NT2/D1 (cell line): ENCODE data around the gene PKN2.

Source experiments
- DNase-seq: peaks from one replicate; pipeline ENCODE4 v3.0.0-alpha.2; 2011; ENCODE audit warnings: low read depth, low spot score
- H3K27me3 ChIP-seq: 2 replicates; pipeline ENCODE4 v1.6.0; 2011; ENCODE audit warnings: mild to moderate bottlenecking; ENCODE audit not compliant: insufficient read length, insufficient read depth
- H3K36me3 ChIP-seq: 2 replicates; pipeline ENCODE4 v1.6.1; 2011; ENCODE audit warnings: mild to moderate bottlenecking, low read length, mixed read lengths; ENCODE audit not compliant: insufficient read depth, insufficient read length
- H3K4me1 ChIP-seq: 2 replicates; pipeline ENCODE4 v1.5.1; 2011; ENCODE audit not compliant: insufficient read depth, insufficient read length
- H3K4me3 ChIP-seq: 2 replicates; pipeline ENCODE4 v1.5.1; 2011; ENCODE audit warnings: low read depth; ENCODE audit not compliant: insufficient read length
- H3K9ac ChIP-seq: 2 replicates; pipeline ENCODE4 v1.6.0; 2011; ENCODE audit warnings: low read depth; ENCODE audit not compliant: insufficient read length
- H3K9me3 ChIP-seq: 2 replicates; pipeline ENCODE4 v1.5.1; 2011; ENCODE audit warnings: mild to moderate bottlenecking, low read length; ENCODE audit not compliant: insufficient read depth
- SUZ12 ChIP-seq: IDR thresholded peaks from 2 replicates; pipeline ENCODE4 v1.6.1; 2011; ENCODE audit not compliant: insufficient read length, insufficient read depth; ENCODE audit errors: extremely low read depth
- YY1 ChIP-seq: IDR thresholded peaks from 2 replicates; pipeline ENCODE4 v1.6.1; 2011; ENCODE audit not compliant: insufficient read length, insufficient read depth
- ZNF274 ChIP-seq: IDR thresholded peaks from 2 replicates; pipeline ENCODE4 v1.6.1; 2011; ENCODE audit warnings: mild to moderate bottlenecking, low read depth, low read length

PKN2 gene

DNA sequence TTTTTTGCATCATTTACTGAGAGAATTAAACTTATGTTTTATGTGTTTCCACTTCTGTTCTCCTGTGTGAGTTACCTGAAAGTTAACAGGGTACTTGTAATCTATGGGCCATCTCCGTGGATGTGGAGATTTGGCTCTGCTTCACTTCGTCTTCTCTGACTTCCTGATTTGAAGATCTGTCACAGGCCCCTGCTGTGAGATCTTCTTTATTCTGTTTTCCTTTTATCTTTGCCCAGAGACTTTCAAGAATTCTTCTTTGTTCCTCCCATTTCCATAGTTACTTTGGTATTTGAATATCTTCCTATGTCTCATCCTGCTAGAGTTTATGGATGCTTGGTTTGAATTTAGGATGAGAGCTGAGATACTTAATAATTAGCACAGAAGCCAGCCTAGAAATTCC lies 35.4 kb upstream of the PKN2 start:
- Histone ChIP-seq H3K27me3 (no peaks in the 10 kb centered on the region), H3K36me3 (no peaks in the 10 kb centered on the region), H3K4me1 (no peaks in the 10 kb centered on the region), H3K4me3 (no peak overlapping the region), H3K9me3 (no peaks in the 10 kb centered on the region), H3K9ac (no peak overlapping the region)
- no peak for TF ChIP-seq ZNF274
- no peak for TF ChIP-seq SUZ12
- no peak for TF ChIP-seq YY1
- no peak for DNase-seq

DNA sequence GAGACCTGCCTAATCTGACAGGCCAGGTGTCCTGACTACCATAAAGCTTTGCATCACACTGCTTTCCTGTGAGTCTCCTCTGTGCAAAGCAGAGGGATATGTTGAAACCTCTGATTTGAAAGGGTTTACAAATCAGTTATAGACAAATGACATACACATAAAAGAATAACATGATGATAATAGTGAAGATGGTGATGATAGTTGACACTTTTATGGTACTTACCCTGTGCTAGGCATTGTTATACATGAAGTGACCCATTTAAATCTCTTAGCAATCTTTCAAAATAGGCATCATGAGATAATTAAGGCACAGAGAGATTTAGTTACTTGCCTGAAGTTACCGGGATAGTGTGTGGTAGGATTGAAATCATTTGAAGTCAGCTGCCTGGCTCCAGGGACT lies 34.1 kb upstream of the PKN2 start:
- no peaks in the 10 kb centered on the region for H3K4me1 ChIP-seq
- no peak for DNase-seq
- no peak overlapping the region for H3K4me3 ChIP-seq
- H3K27me3 ChIP-seq: no peaks in the 10 kb centered on the region
- H3K36me3 ChIP-seq: no peaks in the 10 kb centered on the region
- no peaks in the 10 kb centered on the region for H3K9me3 ChIP-seq
- TF ChIP-seq YY1: no peak
- no peak for TF ChIP-seq SUZ12
- TF ChIP-seq ZNF274: no peak
- no peak overlapping the region for H3K9ac ChIP-seq

GRCh38 chr1:88650676-88651418 lies 33.2 kb upstream of the PKN2 start:
- H3K27me3 ChIP-seq: no peaks in the 10 kb centered on the region
- no peak overlapping the region for H3K9ac ChIP-seq
- no peaks in the 10 kb centered on the region for H3K9me3 ChIP-seq
- TF ChIP-seq YY1: no peak
- no peak for TF ChIP-seq ZNF274
- TF ChIP-seq SUZ12: no peak
- no peaks in the 10 kb centered on the region for H3K36me3 ChIP-seq
- no peak overlapping the region for H3K4me3 ChIP-seq
- no peak for DNase-seq
- H3K4me1 ChIP-seq: no peaks in the 10 kb centered on the region

- Histone ChIP-seq H3K4me1 (no peaks in the 10 kb centered on the region), H3K9ac (no peak overlapping the region), H3K4me3 (no peak overlapping the region), H3K36me3 (no peaks in the 10 kb centered on the region), H3K27me3 (no peaks in the 10 kb centered on the region), H3K9me3 (no peaks in the 10 kb centered on the region)
- TF ChIP-seq YY1 (no peak), ZNF274 (no peak), SUZ12 (no peak)
- DNase-seq: no peak
Observed at GRCh38 chr1:88655140-88655539, 28.9 kb upstream of the PKN2 start.

GRCh38 chr1:88655685-88656299 lies 28.3 kb upstream of the PKN2 start:
- Histone ChIP-seq H3K36me3 (no peaks in the 10 kb centered on the region), H3K27me3 (no peaks in the 10 kb centered on the region), H3K4me3 (no peak overlapping the region), H3K4me1 (no peaks in the 10 kb centered on the region), H3K9me3 (no peaks in the 10 kb centered on the region), H3K9ac (no peak overlapping the region)
- TF ChIP-seq SUZ12 (no peak), YY1 (no peak), ZNF274 (no peak)
- no peak for DNase-seq

DNA sequence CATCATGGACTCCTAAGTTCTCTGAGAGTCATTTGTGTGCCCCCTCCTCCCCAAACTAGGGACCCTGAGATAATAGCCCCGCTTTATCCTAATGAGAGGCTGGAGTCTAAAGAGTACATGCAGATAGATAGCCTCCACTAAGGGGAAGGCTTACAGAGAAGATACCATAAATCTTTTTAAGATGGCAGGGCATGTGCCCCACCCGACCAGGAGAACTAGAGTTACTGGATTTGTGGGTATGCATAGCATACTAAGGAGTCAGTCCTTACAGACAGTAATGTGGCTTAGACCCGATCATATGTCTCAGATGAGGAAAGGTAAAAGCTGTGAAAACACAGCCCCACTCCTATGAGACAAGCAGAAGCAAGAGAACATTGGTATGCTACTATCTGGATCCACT lies 25.7 kb upstream of the PKN2 start:
- Histone ChIP-seq H3K27me3 (no peaks in the 10 kb centered on the region), H3K4me1 (no peaks in the 10 kb centered on the region), H3K9ac (no peak overlapping the region), H3K36me3 (no peaks in the 10 kb centered on the region), H3K9me3 (no peaks in the 10 kb centered on the region), H3K4me3 (no peak overlapping the region)
- no peak for DNase-seq
- TF ChIP-seq ZNF274 (no peak), YY1 (no peak), SUZ12 (no peak)

DNA sequence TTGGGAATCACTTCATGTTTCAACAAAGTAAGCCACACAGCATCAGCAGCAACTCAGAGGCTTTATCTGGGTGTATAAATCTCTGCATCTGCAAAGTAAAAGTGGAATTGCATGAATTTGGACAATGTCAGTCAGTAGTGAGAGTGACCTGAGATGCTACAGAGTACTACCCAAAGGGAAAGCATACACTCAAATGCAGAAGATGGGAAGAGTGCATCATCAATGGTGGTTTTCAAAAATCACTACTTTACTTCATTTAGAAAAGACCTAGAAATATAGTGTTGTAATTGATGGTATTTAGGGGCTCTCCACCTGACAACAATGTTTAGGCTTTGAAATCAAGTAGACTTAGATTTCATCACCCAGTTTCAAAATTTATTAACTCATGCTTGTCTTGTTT lies 24.5 kb upstream of the PKN2 start:
- Histone ChIP-seq H3K9ac (no peak overlapping the region), H3K9me3 (no peaks in the 10 kb centered on the region), H3K4me1 (no peaks in the 10 kb centered on the region), H3K27me3 (no peaks in the 10 kb centered on the region), H3K36me3 (no peaks in the 10 kb centered on the region), H3K4me3 (no peak overlapping the region)
- no peak for TF ChIP-seq ZNF274
- TF ChIP-seq YY1: no peak
- no peak for TF ChIP-seq SUZ12
- DNase-seq: no peak
